ENCODE measurements around the gene RPAIN. TPM values are rescaled to one million over a fixed set of nuclear protein-coding genes. Genes with fewer than 3 reads are reported as not detected.

RPAIN gene
- total and polyA plus RNA-seq, 2 of the 8 experiments (the other 6 are each of a cell fraction or from before 2014, with no cell fraction given) = 54.5 to 57.7 TPM

DNA sequence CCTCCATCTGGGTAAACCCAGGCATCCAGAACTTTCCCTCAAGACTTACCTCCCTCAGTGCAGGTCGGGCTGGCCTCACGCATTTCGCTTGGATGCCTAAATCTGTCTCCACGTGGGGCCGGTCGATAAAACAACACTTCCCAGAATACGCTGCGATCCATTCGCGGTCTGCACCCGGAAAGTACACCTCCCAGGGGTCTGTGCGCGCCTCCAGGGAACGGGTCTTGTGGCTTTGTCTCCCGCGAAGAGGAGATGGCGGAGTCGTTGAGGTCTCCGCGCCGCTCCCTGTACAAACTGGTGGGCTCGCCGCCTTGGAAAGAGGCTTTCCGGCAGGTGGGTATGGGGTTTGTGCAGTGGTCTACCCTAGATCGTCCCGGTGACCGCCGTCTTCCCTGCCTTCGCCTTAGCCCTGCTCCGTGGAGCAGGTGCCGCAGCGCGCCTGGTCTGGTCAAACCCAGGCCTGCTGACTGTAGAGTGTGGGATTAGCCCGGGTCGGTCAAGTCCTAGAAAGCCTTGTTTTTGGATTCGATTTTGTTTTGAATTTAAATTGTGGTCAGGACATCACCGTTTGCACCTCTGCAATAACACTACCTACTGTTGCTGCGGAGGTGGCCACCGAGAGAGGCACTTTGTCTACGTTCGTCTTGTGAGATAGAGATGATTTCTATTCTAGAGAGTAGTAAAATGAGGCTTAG, at the start of gene RPAIN (continued):
- peak; percentile 54 for TF ChIP-seq SAP30 (IDR thresholded peaks at IDR 0.05; ENCODE audit: insufficient read depth, insufficient replicate concordance, low read length)
- TF ChIP-seq RBBP5 (IDR thresholded peaks at IDR 0.05; ENCODE audit: borderline replicate concordance, low read depth, low read length) = peak; percentile 32; the same call in 1 of the 2 replicates
- TF ChIP-seq SIRT6 (IDR thresholded peaks at IDR 0.05; ENCODE audit: low read length) = no peak
- no peak for TF ChIP-seq SP2 (IDR thresholded peaks at IDR 0.05; ENCODE audit: low read length)
- TF ChIP-seq, protein P1, sequence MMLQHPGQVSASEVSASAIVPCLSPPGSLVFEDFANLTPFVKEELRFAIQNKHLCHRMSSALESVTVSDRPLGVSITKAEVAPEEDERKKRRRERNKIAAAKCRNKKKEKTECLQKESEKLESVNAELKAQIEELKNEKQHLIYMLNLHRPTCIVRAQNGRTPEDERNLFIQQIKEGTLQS (IDR thresholded peaks at IDR 0.05; ENCODE audit: insufficient read depth, low read depth, low read length) = no peak

Data from H1 (cell line).